Esophagus (tissue), 2 donors: ENCODE results near the gene KIRREL3. TPM values are rescaled to one million over a fixed set of nuclear protein-coding genes. Genes with fewer than 3 reads are reported as not detected.

Experiments
- H3K27ac ChIP-seq, 2 donors: one replicate each; pipeline ENCODE4 v1.5.1; 2013; ENCODE audit warnings: low read depth in 2 of 2, mild to moderate bottlenecking in 2 of 2, inconsistent platforms in 1 of 2, low read length in 1 of 2, moderate library complexity in 1 of 2
- H3K27me3 ChIP-seq, 2 donors: one replicate each; pipeline ENCODE4 v1.6.1; 2013; ENCODE audit warnings: low read length in 2 of 2, control low read depth in 1 of 2, mild to moderate bottlenecking in 1 of 2; ENCODE audit not compliant: insufficient read depth in 2 of 2, control insufficient read depth in 1 of 2
- H3K36me3 ChIP-seq, 2 donors: one replicate each; pipeline ENCODE4 v1.6.1; 2013; ENCODE audit warnings: low read length in 1 of 2; ENCODE audit not compliant: control insufficient read depth in 2 of 2, insufficient read depth in 2 of 2
- H3K4me1 ChIP-seq, 2 donors: one replicate each; pipeline ENCODE4 v1.6.1; 2013; ENCODE audit warnings: low read length in 1 of 2; ENCODE audit not compliant: control insufficient read depth in 2 of 2, insufficient read depth in 2 of 2
- H3K4me3 ChIP-seq, 2 donors: one replicate each; pipeline ENCODE4 v1.5.1; 2013; ENCODE audit warnings: low read length in 2 of 2, mild to moderate bottlenecking in 2 of 2, low read depth in 1 of 2, moderate library complexity in 1 of 2
- H3K9me3 ChIP-seq, 2 donors: one replicate each; pipeline ENCODE4 v1.6.1; 2013; ENCODE audit warnings: mild to moderate bottlenecking in 2 of 2, low read depth in 1 of 2, low read length in 1 of 2, moderate library complexity in 1 of 2; ENCODE audit not compliant: control insufficient read depth in 2 of 2, insufficient read depth in 1 of 2
- WGBS, 2 donors: extraction: QIAGEN DNeasy Blood & Tissue Kit; methylation state at CpG; one replicate each; pipeline ENCODE4 v1.1.7; 2013; 5-methylcytosine and 5-hydroxymethylcytosine counted together
- polyA plus RNA-seq, 2 donors: library from polyadenylated mRNA; stranded (reverse); fragments of 200-250 nt; gene quantifications; one replicate each; pipeline ENCODE4 v1.2.3, GENCODE V29; 2013
- donor health status: healthy with polysubstance abuse.
- donor health status: Bipolar disorder and iron deficiency.

KIRREL3 gene
- polyA plus RNA-seq, 2 donors: 0.05 to 0.12 TPM

GRCh38 chr11:126647735-126648134, 352.8 kb downstream of the KIRREL3 start:
- no peaks in the 10 kb centered on the region for H3K9me3 ChIP-seq
- H3K27me3 ChIP-seq: no peaks in the 10 kb centered on the region
- no peaks in the 10 kb centered on the region for H3K36me3 ChIP-seq
- H3K27ac ChIP-seq: no peak overlapping the region
- no peak overlapping the region for H3K4me3 ChIP-seq
- 28 to 39% methylated on average over 5 of the region's 5 CpGs for WGBS, 2 donors
- no peaks in the 10 kb centered on the region for H3K4me1 ChIP-seq

- H3K36me3 ChIP-seq: no peaks in the 10 kb centered on the region
- H3K9me3 ChIP-seq: no peaks in the 10 kb centered on the region
- no peak overlapping the region for H3K27ac ChIP-seq
- no peaks in the 10 kb centered on the region for H3K27me3 ChIP-seq
- WGBS, 2 donors: 50 to 66% methylated on average over 10 of the region's 10 CpGs
- no peaks in the 10 kb centered on the region for H3K4me1 ChIP-seq
- H3K4me3 ChIP-seq: no peak overlapping the region
Measured at GRCh38 chr11:126646701-126647557, 353.6 kb downstream of the KIRREL3 start.

GRCh38 chr11:126645186-126645585, 355.4 kb downstream of the KIRREL3 start:
- no peak overlapping the region for H3K4me3 ChIP-seq
- H3K27ac ChIP-seq: no peak overlapping the region
- H3K36me3 ChIP-seq: no peaks in the 10 kb centered on the region
- H3K4me1 ChIP-seq: no peaks in the 10 kb centered on the region
- WGBS, 2 donors: 88 to 97% methylated on average over 7 of the region's 7 CpGs
- no peaks in the 10 kb centered on the region for H3K27me3 ChIP-seq
- no peaks in the 10 kb centered on the region for H3K9me3 ChIP-seq

- no peaks in the 10 kb centered on the region for H3K36me3 ChIP-seq
- no peak overlapping the region for H3K27ac ChIP-seq
- H3K27me3 ChIP-seq: no peaks in the 10 kb centered on the region
- WGBS, 2 donors: 73 to 85% methylated on average over 12 of the region's 12 CpGs
- H3K9me3 ChIP-seq: no peaks in the 10 kb centered on the region
- H3K4me1 ChIP-seq: no peaks in the 10 kb centered on the region
- H3K4me3 ChIP-seq: no peak overlapping the region
Measured at GRCh38 chr11:126640186-126640585, 360.4 kb downstream of the KIRREL3 start.

GRCh38 chr11:126639692-126640091, 360.9 kb downstream of the KIRREL3 start:
- H3K36me3 ChIP-seq: no peaks in the 10 kb centered on the region
- no peaks in the 10 kb centered on the region for H3K9me3 ChIP-seq
- no peaks in the 10 kb centered on the region for H3K4me1 ChIP-seq
- H3K4me3 ChIP-seq: no peak overlapping the region
- no peaks in the 10 kb centered on the region for H3K27me3 ChIP-seq
- no peak overlapping the region for H3K27ac ChIP-seq
- WGBS, 2 donors: 86 to 93% methylated on average over 3 of the region's 3 CpGs

- Histone ChIP-seq H3K36me3 (no peaks in the 10 kb centered on the region), H3K9me3 (no peaks in the 10 kb centered on the region), H3K27ac (no peak overlapping the region), H3K27me3 (peaks cover 0 to 3% of the 10 kb centered on the region in 2 donors), H3K4me1 (no peaks in the 10 kb centered on the region), H3K4me3 (no peak overlapping the region)
- WGBS, 2 donors: 61 to 66% methylated on average over 5 of the region's 5 CpGs
Measured at GRCh38 chr11:126638648-126639047, 361.9 kb downstream of the KIRREL3 start.

- Histone ChIP-seq H3K27me3 (peaks cover 0 to 3% of the 10 kb centered on the region in 2 donors), H3K9me3 (no peaks in the 10 kb centered on the region), H3K27ac (no peak overlapping the region), H3K4me3 (no peak overlapping the region), H3K36me3 (no peaks in the 10 kb centered on the region), H3K4me1 (no peaks in the 10 kb centered on the region)
- 77 to 85% methylated on average over 2 of the region's 2 CpGs for WGBS, 2 donors
Measured at GRCh38 chr11:126637795-126638175, 362.8 kb downstream of the KIRREL3 start.

GRCh38 chr11:126636911-126637794, 363.4 kb downstream of the KIRREL3 start:
- H3K27me3 ChIP-seq: peaks cover 0 to 3% of the 10 kb centered on the region in 2 donors
- H3K4me1 ChIP-seq: no peaks in the 10 kb centered on the region

GRCh38 chr11:126635511-126635910, 365.1 kb downstream of the KIRREL3 start:
- 71 to 80% methylated on average over 3 of the region's 3 CpGs for WGBS, 2 donors
- no peaks in the 10 kb centered on the region for H3K4me1 ChIP-seq
- peaks cover 0 to 3% of the 10 kb centered on the region in 2 donors for H3K27me3 ChIP-seq
- H3K9me3 ChIP-seq: no peaks in the 10 kb centered on the region
- no peaks in the 10 kb centered on the region for H3K36me3 ChIP-seq
- H3K4me3 ChIP-seq: no peak overlapping the region
- H3K27ac ChIP-seq: no peak overlapping the region

More at GRCh38 chr11:126636911-126637794, 363.4 kb downstream of the KIRREL3 start:
- Histone ChIP-seq H3K36me3 (no peaks in the 10 kb centered on the region), H3K27ac (no peak overlapping the region), H3K9me3 (no peaks in the 10 kb centered on the region), H3K4me3 (no peak overlapping the region)
- WGBS, 2 donors: 65 to 66% methylated on average over 5 of the region's 5 CpGs
